ENCODE measurements around the gene ARHGAP35.

GRCh38 chr19:46838160-46838559 lies 22.6 kb upstream of the ARHGAP35 start:
- no peak for TF ChIP-seq POLR2A (IDR thresholded peaks at IDR 0.05)
- no peak for TF ChIP-seq CTCF (IDR thresholded peaks at IDR 0.05)
